Sigmoid colon (tissue), 7 donors: ENCODE measurements around the gene PIK3CD. TPM values are rescaled to one million over a fixed set of nuclear protein-coding genes. Genes with fewer than 3 reads are reported as not detected.

Experiments
- DNase-seq: peaks from one replicate; pipeline ENCODE4 v3.0.0-alpha.2; 2019
- H3K27ac ChIP-seq, 4 donors: fragments of 200-600 bp; sonication (generic); one replicate each; pipeline ENCODE4 v1.5.1; 2016 to 2019; ENCODE audit warnings: mild to moderate bottlenecking in 1 of 4
- H3K27me3 ChIP-seq, 3 donors: fragments of 200-600 bp; sonication (generic); one replicate each; pipeline ENCODE4 v1.5.1; 2019; ENCODE audit warnings: mild to moderate bottlenecking in 1 of 3
- H3K36me3 ChIP-seq, 4 donors: fragments of 200-600 bp; sonication (generic); one replicate each; pipeline ENCODE4 v1.5.1; 2016 to 2019
- H3K4me1 ChIP-seq, 4 donors: fragments of 200-600 bp; sonication (generic); one replicate each; pipeline ENCODE4 v1.5.1; 2017 to 2019
- H3K4me3 ChIP-seq, 4 donors: fragments of 200-600 bp; sonication (generic); one replicate each; pipeline ENCODE4 v1.5.1; 2017 to 2019; ENCODE audit warnings: mild to moderate bottlenecking in 2 of 4, moderate library complexity in 1 of 4
- H3K9me3 ChIP-seq, 4 donors: fragments of 200-600 bp in 3 of 4; sonication (generic) in 3 of 4; one replicate each; pipeline versions ENCODE4 v1.5.1 to v1.6.1; 2013 to 2019
- EP300 ChIP-seq, 4 donors: sonication (generic); formaldehyde crosslinking; IDR thresholded peaks; one replicate each; pipeline ENCODE4 v1.6.1; 2017; ENCODE audit warnings: antibody characterized with exemption in 4 of 4
- POLR2A ChIP-seq, 2 donors: fragments of 450-650 bp; IDR thresholded peaks; one replicate each; pipeline ENCODE4 v1.6.1; 2016; ENCODE audit warnings: antibody characterized with exemption in 2 of 2, mild to moderate bottlenecking in 2 of 2, moderate library complexity in 2 of 2
- POLR2AphosphoS5 ChIP-seq, 4 donors: sonication (generic); formaldehyde crosslinking; IDR thresholded peaks; one replicate each; pipeline ENCODE4 v1.6.1; 2017; ENCODE audit warnings: antibody characterized with exemption in 4 of 4
- WGBS, 2 donors: extraction: QIAGEN DNeasy Blood & Tissue Kit; methylation state at CpG; one replicate each; pipeline ENCODE4 v1.1.7; 2013; 5-methylcytosine and 5-hydroxymethylcytosine counted together
- intact Hi-C: fragments of 100-400 bp; cut with DNase I; formaldehyde crosslinking; loops from one replicate; pipeline ENCODE4 v1.15.1; 2023
- polyA plus RNA-seq, 3 donors: library from polyadenylated mRNA; stranded (reverse); fragments of 200-250 nt; gene quantifications; one replicate each; pipeline ENCODE4 v1.2.3, GENCODE V29; 2013
- total RNA-seq, 4 donors: library from RNA; depleted of rRNA; stranded (reverse); fragments of >200 nt; gene quantifications; one replicate each; pipeline ENCODE4 v1.1.0, GENCODE V29; 2016
- TF ChIP-seq, protein P1 (sequence below), 4 experiments: fragments of 450-650 bp in 3 of 4; fragments of 200-600 bp in 1 of 4; IDR thresholded peaks; one replicate each; pipeline ENCODE4 v1.5.1; 2016 to 2019; ENCODE audit warnings: antibody characterized with exemption in 4 of 4, mild to moderate bottlenecking in 3 of 4, moderate library complexity in 2 of 4
- donor health status: healthy with polysubstance abuse.
- donor health status: Bipolar disorder and iron deficiency.
- donor health status: healthy.

PIK3CD gene
- total and polyA plus RNA-seq, 7 donors = 1.2 to 23.1 (median 8.7) TPM

- H3K4me1 ChIP-seq = no peaks in the 10 kb centered on the region
- 92 to 95% methylated on average over 19 of the region's 19 CpGs for WGBS, 2 donors
- H3K27me3 ChIP-seq = no peaks in the 10 kb centered on the region
- DNase-seq = no peak
- no peak overlapping the region for H3K27ac ChIP-seq
- H3K36me3 ChIP-seq = peaks cover 6 to 80% (median 18%) of the 10 kb centered on the region in 4 donors
- H3K4me3 ChIP-seq = no peak overlapping the region
- intact Hi-C loops = no loop called here
- H3K9me3 ChIP-seq = no peaks in the 10 kb centered on the region
- TF ChIP-seq POLR2AphosphoS5 (IDR thresholded peaks at IDR 0.05) (no peak), EP300 (IDR thresholded peaks at IDR 0.05) (no peak)
Observed at GRCh38 chr1:9607352-9607751, 44.2 kb upstream of the PIK3CD start.

DNA sequence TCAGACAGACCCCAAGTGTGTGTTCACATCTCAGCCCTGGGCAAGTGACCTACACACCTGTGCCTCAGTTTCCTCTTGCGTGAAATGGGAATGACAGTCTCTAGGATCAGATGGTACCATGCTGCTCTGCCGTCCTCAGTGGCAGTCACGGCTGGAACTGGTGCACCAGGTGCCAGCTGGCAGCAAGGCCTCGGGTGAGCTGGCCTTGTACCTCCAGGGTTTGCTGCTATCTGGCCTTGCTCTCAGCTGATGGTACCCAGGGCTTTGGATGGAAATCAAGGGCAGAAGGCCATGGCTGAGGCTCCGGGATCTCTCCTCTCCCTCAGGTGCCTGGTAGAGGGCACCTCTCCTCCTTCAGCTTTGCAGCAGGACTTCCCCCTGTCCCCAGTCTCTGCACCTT, 41.5 kb upstream of the PIK3CD start:
- 93 to 94% methylated on average over 5 of the region's 5 CpGs for WGBS, 2 donors
- Histone ChIP-seq H3K36me3 (peaks cover 9 to 72% (median 17%) of the 10 kb centered on the region in 4 donors), H3K4me1 (no peaks in the 10 kb centered on the region), H3K9me3 (no peaks in the 10 kb centered on the region), H3K27me3 (no peaks in the 10 kb centered on the region), H3K4me3 (no peak overlapping the region), H3K27ac (no peak overlapping the region)
- no peak for TF ChIP-seq POLR2AphosphoS5 (IDR thresholded peaks at IDR 0.05)
- TF ChIP-seq, protein P1, sequence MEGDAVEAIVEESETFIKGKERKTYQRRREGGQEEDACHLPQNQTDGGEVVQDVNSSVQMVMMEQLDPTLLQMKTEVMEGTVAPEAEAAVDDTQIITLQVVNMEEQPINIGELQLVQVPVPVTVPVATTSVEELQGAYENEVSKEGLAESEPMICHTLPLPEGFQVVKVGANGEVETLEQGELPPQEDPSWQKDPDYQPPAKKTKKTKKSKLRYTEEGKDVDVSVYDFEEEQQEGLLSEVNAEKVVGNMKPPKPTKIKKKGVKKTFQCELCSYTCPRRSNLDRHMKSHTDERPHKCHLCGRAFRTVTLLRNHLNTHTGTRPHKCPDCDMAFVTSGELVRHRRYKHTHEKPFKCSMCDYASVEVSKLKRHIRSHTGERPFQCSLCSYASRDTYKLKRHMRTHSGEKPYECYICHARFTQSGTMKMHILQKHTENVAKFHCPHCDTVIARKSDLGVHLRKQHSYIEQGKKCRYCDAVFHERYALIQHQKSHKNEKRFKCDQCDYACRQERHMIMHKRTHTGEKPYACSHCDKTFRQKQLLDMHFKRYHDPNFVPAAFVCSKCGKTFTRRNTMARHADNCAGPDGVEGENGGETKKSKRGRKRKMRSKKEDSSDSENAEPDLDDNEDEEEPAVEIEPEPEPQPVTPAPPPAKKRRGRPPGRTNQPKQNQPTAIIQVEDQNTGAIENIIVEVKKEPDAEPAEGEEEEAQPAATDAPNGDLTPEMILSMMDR (IDR thresholded peaks at IDR 0.05) = no peak
- no peak for TF ChIP-seq POLR2A (IDR thresholded peaks at IDR 0.05)
- no peak for TF ChIP-seq EP300 (IDR thresholded peaks at IDR 0.05)
- intact Hi-C loops = no loop called here
- no peak for DNase-seq

GRCh38 chr1:9610548-9610947, 41.0 kb upstream of the PIK3CD start:
- no peak for DNase-seq
- H3K4me1 ChIP-seq = no peaks in the 10 kb centered on the region
- intact Hi-C loops = no loop called here
- no peaks in the 10 kb centered on the region for H3K9me3 ChIP-seq
- no peak overlapping the region for H3K27ac ChIP-seq
- no peaks in the 10 kb centered on the region for H3K27me3 ChIP-seq
- TF ChIP-seq POLR2AphosphoS5 (IDR thresholded peaks at IDR 0.05) (no peak), EP300 (IDR thresholded peaks at IDR 0.05) (no peak), POLR2A (IDR thresholded peaks at IDR 0.05) (no peak)
- TF ChIP-seq, protein P1 (IDR thresholded peaks at IDR 0.05) = no peak
- WGBS, 2 donors = 91 to 92% methylated on average over 25 of the region's 25 CpGs
- H3K36me3 ChIP-seq = peaks cover 9 to 71% (median 17%) of the 10 kb centered on the region in 4 donors
- H3K4me3 ChIP-seq = no peak overlapping the region

DNA sequence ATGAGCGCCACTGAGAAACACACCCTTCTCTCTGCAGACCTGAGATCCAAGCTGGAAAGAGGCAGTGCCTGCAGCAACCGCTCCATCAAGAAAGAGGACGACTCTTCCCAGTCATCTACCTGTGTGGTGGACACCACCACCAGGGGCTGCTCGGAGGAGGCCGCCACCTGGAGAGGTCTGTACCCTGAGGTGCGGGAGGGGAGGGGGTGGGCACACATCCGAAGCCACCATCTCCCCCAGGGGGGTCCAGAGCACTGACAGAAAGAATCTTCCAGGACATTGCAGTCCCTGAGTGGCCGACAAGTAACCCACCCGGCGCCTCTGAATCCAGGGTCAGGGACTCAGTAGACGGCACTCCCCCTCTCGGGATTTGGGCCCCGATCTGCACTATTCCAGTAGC, 39.8 kb upstream of the PIK3CD start:
- no peaks in the 10 kb centered on the region for H3K27me3 ChIP-seq
- intact Hi-C loops = no loop called here
- TF ChIP-seq POLR2A (IDR thresholded peaks at IDR 0.05) = no peak
- no peak for TF ChIP-seq EP300 (IDR thresholded peaks at IDR 0.05)
- peaks cover 9 to 66% (median 17%) of the 10 kb centered on the region in 4 donors for H3K36me3 ChIP-seq
- no peak overlapping the region for H3K27ac ChIP-seq
- no peak overlapping the region for H3K4me3 ChIP-seq
- no peak for DNase-seq
- H3K4me1 ChIP-seq = no peaks in the 10 kb centered on the region
- no peaks in the 10 kb centered on the region for H3K9me3 ChIP-seq
- 88 to 91% methylated on average over 13 of the region's 13 CpGs for WGBS, 2 donors

DNA sequence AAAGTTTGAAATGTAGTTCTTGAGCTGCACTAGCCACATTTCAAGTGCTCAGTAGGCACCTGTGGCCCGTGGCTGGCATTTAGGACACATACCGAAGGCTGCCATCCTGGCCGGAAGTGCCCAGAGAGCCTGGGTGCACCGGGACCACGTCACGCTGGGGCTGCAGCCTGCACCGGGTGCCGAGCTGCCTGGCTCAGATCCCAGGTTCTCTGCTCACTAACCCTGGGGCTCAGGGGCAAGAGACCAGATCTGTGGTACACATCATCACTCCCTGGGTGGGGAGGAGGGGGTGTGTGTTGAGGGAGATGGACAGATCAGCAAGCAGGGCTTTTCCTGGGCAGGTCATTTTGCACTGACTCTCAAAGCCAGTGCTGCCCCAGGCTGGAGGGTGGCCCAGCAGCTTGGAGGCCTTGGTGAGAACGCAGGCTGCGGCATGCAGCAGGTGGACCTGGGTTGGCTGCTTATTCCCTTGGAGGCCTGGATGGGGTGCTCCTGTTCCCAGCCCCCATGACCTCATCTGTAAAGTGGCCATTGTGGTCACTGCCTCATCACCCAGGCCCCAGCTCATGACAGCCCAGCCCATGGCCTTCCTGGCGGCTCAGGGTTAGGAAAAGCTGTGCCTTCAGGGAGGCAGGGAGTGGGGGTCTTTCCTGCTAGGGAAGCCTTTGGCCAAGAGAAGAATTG, 39.2 kb upstream of the PIK3CD start:
- DNase-seq = no peak
- intact Hi-C loops = no loop called here
- H3K27me3 ChIP-seq = peaks cover 0 to 3% (median 0%) of the 10 kb centered on the region in 3 donors
- H3K36me3 ChIP-seq = peaks cover 9 to 66% (median 17%) of the 10 kb centered on the region in 4 donors
- 91 to 93% methylated on average over 11 of the region's 11 CpGs for WGBS, 2 donors
- no peak for TF ChIP-seq EP300 (IDR thresholded peaks at IDR 0.05)
- TF ChIP-seq, protein P1 (IDR thresholded peaks at IDR 0.05) = no peak
- no peak for TF ChIP-seq POLR2AphosphoS5 (IDR thresholded peaks at IDR 0.05)
- TF ChIP-seq POLR2A (IDR thresholded peaks at IDR 0.05) = no peak
- H3K9me3 ChIP-seq = no peaks in the 10 kb centered on the region
- H3K4me3 ChIP-seq = no peak overlapping the region
- H3K4me1 ChIP-seq = no peaks in the 10 kb centered on the region
- no peak overlapping the region for H3K27ac ChIP-seq
